ENCODE results near the gene GIPC1. TPM values are rescaled to one million over a fixed set of nuclear protein-coding genes. Genes with fewer than 3 reads are reported as not detected.

Gene GIPC1
- total RNA-seq, 1 donor from 2014 or later: 45.5 TPM

Small RNA genes lying within 50 kb of the gene (microRNA-seq; reads per million reads assigned to microRNA genes)
- not detected for gene MIR639

Other genes starting within 250 kb of the GIPC1 start
- gene ADGRE5, start 114.7 kb downstream of the GIPC1 start, total RNA-seq: 32.7 TPM
- 33.4 TPM for gene DDX39A, start 76.8 kb downstream of the GIPC1 start, total RNA-seq
- gene PKN1, start 62.8 kb downstream of the GIPC1 start, total RNA-seq: 129 TPM
- not detected for gene PTGER1, start 20.8 kb downstream of the GIPC1 start, total RNA-seq
- 48.7 TPM for gene DNAJB1, start 22.3 kb upstream of the GIPC1 start, total RNA-seq
- gene TECR, start 33.5 kb upstream of the GIPC1 start, total RNA-seq: 69.3 TPM
- 501 TPM for gene NDUFB7, start 75.9 kb upstream of the GIPC1 start, total RNA-seq
- gene CLEC17A, start 87.0 kb upstream of the GIPC1 start, total RNA-seq: not detected
- gene ADGRE3, start 178.7 kb upstream of the GIPC1 start, total RNA-seq: not detected
- gene ZNF333, start 193.9 kb upstream of the GIPC1 start, total RNA-seq: 6.5 TPM

All from left ventricle myocardium inferior (tissue), 1 donor.